RWPE1 (cell line): Measurements from ENCODE around the gene CACNA2D4.
"Not testable (repeated sequence)": the region's sequence is repeated elsewhere in the genome, so short reads cannot be mapped to it uniquely, and the experiment has no call there.

Experiments used
- CTCF ChIA-PET: fragments of 350-600 bp; sonication (Branson Sonifier 250); formaldehyde crosslinking; extraction: SDS; loops from one replicate; lab custom pipeline; 2021; lab: Yijun Ruan, JAX
- POLR2A ChIA-PET: fragments of 400-600 bp; formaldehyde crosslinking; extraction: SDS; loops from one replicate; lab custom pipeline; 2020; ENCODE audit warnings: antibody characterized with exemption; ENCODE audit not compliant: low non-redundant PET; lab: Yijun Ruan, JAX
- DNase-seq: peaks from one replicate; pipeline ENCODE4 v3.0.0; 2012; ENCODE audit warnings: low spot score
- H3K27ac ChIP-seq: fragments of 450-650 bp; 2 replicates; pipeline ENCODE4 v1.5.1; 2017
- TF ChIP-seq, protein P1 (sequence below): fragments of 450-650 bp; conservative IDR thresholded peaks from 2 replicates; pipeline ENCODE4 v1.5.1; 2017; ENCODE audit warnings: low read depth, mild to moderate bottlenecking

The CACNA2D4 gene

DNA sequence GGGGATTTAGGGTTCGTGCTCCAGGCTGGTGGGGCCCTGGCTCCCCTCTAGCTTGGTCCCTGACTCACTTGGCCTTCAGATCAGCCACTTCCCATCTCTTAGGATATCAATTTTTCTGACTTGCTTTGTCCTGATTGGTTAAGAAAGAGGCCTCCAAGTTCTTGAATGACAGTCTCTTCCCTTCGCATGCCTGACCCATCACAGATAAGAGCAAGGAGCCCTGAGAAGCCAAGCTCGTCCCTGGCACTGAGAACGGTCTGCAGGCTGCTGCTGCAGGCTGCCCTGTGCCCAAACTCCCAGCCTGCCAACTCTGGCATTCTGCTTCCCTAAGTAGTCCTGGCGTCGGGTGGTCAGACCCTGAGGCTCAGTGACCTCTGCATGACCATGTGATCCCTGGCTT is 98.9 kb downstream of the CACNA2D4 start:
- H3K27ac ChIP-seq: no peak overlapping the region
- no peak for DNase-seq
- ChIA-PET CTCF (no interaction called here), POLR2A (no interaction called here)
- TF ChIP-seq, protein P1, sequence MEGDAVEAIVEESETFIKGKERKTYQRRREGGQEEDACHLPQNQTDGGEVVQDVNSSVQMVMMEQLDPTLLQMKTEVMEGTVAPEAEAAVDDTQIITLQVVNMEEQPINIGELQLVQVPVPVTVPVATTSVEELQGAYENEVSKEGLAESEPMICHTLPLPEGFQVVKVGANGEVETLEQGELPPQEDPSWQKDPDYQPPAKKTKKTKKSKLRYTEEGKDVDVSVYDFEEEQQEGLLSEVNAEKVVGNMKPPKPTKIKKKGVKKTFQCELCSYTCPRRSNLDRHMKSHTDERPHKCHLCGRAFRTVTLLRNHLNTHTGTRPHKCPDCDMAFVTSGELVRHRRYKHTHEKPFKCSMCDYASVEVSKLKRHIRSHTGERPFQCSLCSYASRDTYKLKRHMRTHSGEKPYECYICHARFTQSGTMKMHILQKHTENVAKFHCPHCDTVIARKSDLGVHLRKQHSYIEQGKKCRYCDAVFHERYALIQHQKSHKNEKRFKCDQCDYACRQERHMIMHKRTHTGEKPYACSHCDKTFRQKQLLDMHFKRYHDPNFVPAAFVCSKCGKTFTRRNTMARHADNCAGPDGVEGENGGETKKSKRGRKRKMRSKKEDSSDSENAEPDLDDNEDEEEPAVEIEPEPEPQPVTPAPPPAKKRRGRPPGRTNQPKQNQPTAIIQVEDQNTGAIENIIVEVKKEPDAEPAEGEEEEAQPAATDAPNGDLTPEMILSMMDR: no peak

DNA sequence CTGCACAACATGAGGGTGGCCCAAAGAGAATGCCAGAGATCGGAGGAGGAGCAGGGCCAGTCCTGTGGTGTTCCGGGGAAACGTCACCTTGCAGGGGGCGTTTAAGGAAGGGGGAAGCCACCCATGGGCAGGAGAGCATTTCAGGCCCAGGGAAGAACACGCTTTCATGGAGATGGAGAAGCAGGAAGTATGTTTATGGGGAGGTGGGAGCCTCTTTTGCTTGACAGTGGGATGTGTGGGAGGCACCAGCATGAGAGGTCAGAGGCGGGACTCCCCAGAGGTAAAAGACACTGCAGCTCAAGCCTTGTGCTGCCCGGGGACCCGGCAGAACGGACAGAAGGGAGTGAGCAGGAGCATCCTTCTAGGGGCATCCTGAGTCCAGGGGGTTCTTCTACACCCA is 99.4 kb downstream of the CACNA2D4 start:
- TF ChIP-seq, protein P1: no peak
- CTCF ChIA-PET: no interaction called here

DNA sequence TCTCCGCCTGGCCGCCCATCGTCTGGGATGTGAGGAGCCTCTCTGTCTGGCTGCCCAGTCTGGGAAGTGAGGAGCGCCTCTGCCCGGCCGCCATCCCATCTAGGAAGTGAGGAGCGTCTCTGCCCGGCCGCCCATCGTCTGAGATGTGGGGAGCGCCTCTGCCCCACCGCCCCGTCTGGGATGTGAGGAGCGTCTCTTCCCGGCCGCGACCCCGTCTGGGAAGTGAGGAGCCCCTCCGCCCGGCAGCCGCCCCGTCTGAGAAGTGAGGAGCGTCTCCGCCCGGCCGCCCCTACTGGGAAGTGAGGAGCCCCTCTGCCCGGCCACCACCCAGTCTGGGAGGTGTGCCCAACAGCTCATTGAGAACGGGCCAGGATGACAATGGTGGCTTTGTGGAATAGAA is 100.5 kb downstream of the CACNA2D4 start:
- H3K27ac ChIP-seq, DNase-seq, CTCF ChIA-PET, POLR2A ChIA-PET: not testable (repeated sequence)

More for the DNA sequence above, 99.4 kb downstream of the CACNA2D4 start:
- H3K27ac ChIP-seq: no peak overlapping the region
- no peak for DNase-seq
- POLR2A ChIA-PET: no interaction called here

DNA sequence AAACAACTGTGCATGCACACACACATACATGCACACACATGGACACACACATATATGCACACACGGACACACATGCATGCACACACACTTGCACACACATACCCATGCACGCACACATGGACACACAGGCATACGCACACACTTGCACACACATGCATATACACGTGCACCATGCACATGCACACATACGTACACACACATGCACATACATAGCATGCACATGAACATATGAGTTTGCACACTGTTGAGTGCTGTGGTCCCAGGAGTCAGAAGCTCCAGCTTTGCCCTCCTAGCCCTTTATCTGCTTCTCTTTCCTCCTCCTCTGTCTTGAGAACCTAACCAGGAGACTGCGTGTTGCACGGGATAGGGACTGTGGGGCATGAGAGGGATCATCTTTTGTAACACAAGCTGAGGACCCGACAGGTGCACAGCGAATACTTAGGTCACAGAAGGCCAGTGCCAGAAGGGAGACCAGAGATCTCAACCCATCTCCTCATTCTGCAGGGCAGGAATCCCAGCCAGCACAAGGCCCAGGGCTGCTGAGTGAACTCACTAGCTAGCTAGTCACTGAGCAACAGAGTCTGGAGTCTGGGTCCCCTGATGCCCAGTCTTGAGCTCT is 101.6 kb downstream of the CACNA2D4 start:
- no peak for DNase-seq
- ChIA-PET POLR2A (no interaction called here), CTCF (interaction anchor here (0.5 kb wide), 1 partner anchor 84 kb away, joined by 7 read pairs; no protein-coding TSS in a partner anchor)
- TF ChIP-seq, protein P1: no peak
- no peak overlapping the region for H3K27ac ChIP-seq

DNA sequence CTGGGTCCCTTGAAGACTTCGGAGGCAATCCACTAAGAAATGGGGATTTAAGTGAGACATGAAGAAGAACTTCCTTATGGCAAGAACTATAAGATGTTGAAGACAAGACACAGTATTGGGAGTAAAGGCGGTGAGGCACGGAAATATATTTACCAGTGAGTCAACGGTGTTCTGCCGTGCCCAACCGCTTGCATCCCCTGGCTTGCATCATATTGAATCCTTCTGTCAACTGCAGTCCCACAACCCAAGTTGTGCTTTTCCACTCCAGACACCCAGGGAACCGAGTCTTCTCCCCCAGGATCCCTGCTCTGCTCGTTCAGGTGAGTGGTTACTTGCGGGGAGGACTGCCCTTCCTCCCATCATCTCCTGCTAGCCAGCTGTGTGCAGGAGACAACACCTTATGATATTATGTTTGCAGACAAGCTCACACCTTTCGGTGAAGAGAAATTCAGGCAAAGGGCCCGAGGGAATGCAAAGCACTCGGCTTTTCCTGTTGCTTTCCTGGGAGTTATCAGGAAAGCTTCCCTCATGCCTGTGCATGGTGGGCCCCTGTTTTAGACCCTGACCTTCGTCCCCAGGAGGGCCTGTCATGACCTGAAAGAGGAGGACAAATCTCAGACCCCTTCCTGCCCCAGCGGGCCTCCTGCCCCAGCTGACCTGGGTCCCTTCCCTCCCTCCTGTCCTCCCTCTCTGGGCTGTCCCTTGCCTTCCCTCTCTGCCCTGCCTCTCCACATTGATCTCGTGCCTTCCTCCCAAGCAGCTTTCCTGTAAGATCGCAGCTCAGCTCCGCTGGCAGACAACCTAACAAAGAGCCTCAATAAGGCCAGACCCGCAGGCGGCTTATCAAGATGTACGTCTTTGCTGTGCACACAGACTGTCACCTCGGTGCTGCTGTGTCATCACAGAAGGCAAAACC is 102.4 kb downstream of the CACNA2D4 start:
- CTCF ChIA-PET: interaction anchor here (0.5 kb wide), 1 partner anchor 85 kb away, joined by 7 read pairs; no protein-coding TSS in a partner anchor
- TF ChIP-seq, protein P1: no peak
- DNase-seq: no peak
- H3K27ac ChIP-seq: no peak overlapping the region
- POLR2A ChIA-PET: no interaction called here

DNA sequence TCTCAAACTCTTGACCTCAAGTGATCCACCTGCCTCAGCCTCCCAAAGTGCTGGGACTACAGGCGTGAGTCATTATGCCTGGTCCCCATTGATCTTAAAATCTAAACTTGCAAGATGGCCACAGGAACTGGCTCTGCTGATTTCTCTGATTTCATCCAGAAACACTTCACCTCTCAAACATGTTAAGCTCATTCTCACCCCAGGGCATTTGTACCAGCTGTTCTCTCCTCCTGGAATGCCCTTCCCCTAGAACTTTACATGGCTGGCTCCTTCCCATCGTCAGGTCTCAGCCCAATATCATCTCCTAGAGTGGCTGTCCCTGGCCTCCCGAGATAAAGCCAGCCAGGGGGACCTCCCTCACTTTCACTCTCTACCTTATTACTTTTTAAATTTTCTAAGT is 103.3 kb downstream of the CACNA2D4 start:
- CTCF ChIA-PET: interaction anchor here (0.6 kb wide), 1 partner anchor 1205 kb away, joined by 4 read pairs; no protein-coding TSS in a partner anchor
- POLR2A ChIA-PET: no interaction called here
- H3K27ac ChIP-seq: no peak overlapping the region
- DNase-seq: no peak
- TF ChIP-seq, protein P1: no peak
